OCI-LY7 (cell line): Measurements from ENCODE around the gene WIPF2. TPM values are rescaled to one million over a fixed set of nuclear protein-coding genes. Genes with fewer than 3 reads are reported as not detected.

Experiments used
- BruUV-seq: library from RNA; stranded (reverse); fragments of 400-500 nt; replicated peaks from 2 replicates; lab custom pipeline; 2021; lab: Mats Ljungman, UMichigan
- CTCF ChIA-PET: fragments of 300-600 bp; sonication (Branson Sonifier 250); formaldehyde crosslinking; loops from one replicate; lab custom pipeline; 2022; ENCODE audit warnings: antibody characterized with exemption; ENCODE audit not compliant: unreplicated experiment; lab: Charles Lee
- POLR2A ChIA-PET: fragments of 300-600 bp; sonication (Branson Sonifier 250); formaldehyde crosslinking; loops from one replicate; lab custom pipeline; 2022; ENCODE audit warnings: antibody characterized with exemption; lab: Charles Lee
- DNase-seq: peaks from one replicate; pipeline ENCODE4 v3.0.0-alpha.2; 2015; ENCODE audit warnings: low spot score
- H2AFZ ChIP-seq: fragments of 200-600 bp; sonication (generic), shearing (Covaris generic); 2 replicates; pipeline ENCODE4 v1.6.1; 2014; ENCODE audit warnings: mild to moderate bottlenecking, antibody characterized with exemption, low read length, moderate library complexity
- H3K27ac ChIP-seq: fragments of 200-600 bp; sonication (generic); 2 replicates; pipeline ENCODE4 v1.5.1; 2014; ENCODE audit warnings: mixed run types, low read depth, mild to moderate bottlenecking, moderate library complexity, low read length, inconsistent platforms; ENCODE audit not compliant: poor library complexity, severe bottlenecking
- H3K36me3 ChIP-seq: fragments of 200-600 bp; sonication (generic); 2 replicates; pipeline ENCODE4 v1.6.1; 2014; ENCODE audit warnings: mild to moderate bottlenecking, antibody characterized with exemption, low read length, moderate library complexity, mixed read lengths; ENCODE audit not compliant: insufficient read depth
- H3K4me1 ChIP-seq: fragments of 200-600 bp; sonication (generic); 2 replicates; pipeline ENCODE4 v1.5.1; 2014; ENCODE audit warnings: mild to moderate bottlenecking, low read length; ENCODE audit not compliant: insufficient read depth, poor library complexity, severe bottlenecking
- H3K4me2 ChIP-seq: fragments of 200-600 bp; sonication (generic); 2 replicates; pipeline ENCODE4 v1.6.1; 2014; ENCODE audit warnings: mild to moderate bottlenecking, low read length
- H3K4me3 ChIP-seq: fragments of 200-600 bp; sonication (generic); 2 replicates; pipeline ENCODE4 v1.5.1; 2014; ENCODE audit warnings: mild to moderate bottlenecking, low read depth, low read length; ENCODE audit not compliant: poor library complexity, severe bottlenecking
- H3K79me2 ChIP-seq: fragments of 200-600 bp; sonication (generic); 2 replicates; pipeline ENCODE4 v1.6.1; 2016; ENCODE audit warnings: low read depth, mild to moderate bottlenecking, low read length, moderate library complexity, mixed read lengths; ENCODE audit not compliant: insufficient read depth
- H3K9me2 ChIP-seq: fragments of 200-600 bp; sonication (generic); 2 replicates; pipeline ENCODE4 v1.6.1; 2016; ENCODE audit warnings: mild to moderate bottlenecking, low read length, mixed read lengths; ENCODE audit not compliant: insufficient read depth
- H3K9me3 ChIP-seq: fragments of 200-600 bp; sonication (generic); 2 replicates; pipeline ENCODE4 v1.6.1; 2014; ENCODE audit warnings: mild to moderate bottlenecking, mixed run types, low read length, mixed read lengths
- H4K20me1 ChIP-seq: fragments of 200-600 bp; sonication (generic); 2 replicates; pipeline ENCODE4 v1.6.1; 2014; ENCODE audit warnings: mild to moderate bottlenecking, antibody characterized with exemption, low read length, moderate library complexity, mixed read lengths; ENCODE audit not compliant: insufficient read depth
- CTCF ChIP-seq: fragments of 200-600 bp; sonication (generic); conservative IDR thresholded peaks from 2 replicates; pipeline ENCODE4 v1.5.1; 2014; ENCODE audit warnings: mild to moderate bottlenecking, antibody characterized with exemption, low read length, moderate library complexity, mixed read lengths
- EZH2phosphoT487 ChIP-seq: fragments of 200-600 bp; sonication (generic); IDR thresholded peaks from 2 replicates; pipeline ENCODE4 v1.6.1; 2018; ENCODE audit warnings: low read depth, borderline replicate concordance, mild to moderate bottlenecking, mixed run types, antibody characterized with exemption, low read length, moderate library complexity, mixed read lengths
- intact Hi-C: fragments of 100-400 bp; cut with micrococcal nuclease; formaldehyde crosslinking; loops from one replicate; pipeline ENCODE4 v1.10.0; 2022; ENCODE audit not compliant: unreplicated experiment
- total RNA-seq, 2 experiments: library from RNA; depleted of rRNA in 1 of 2; stranded (reverse); fragments of >200 nt in 1 of 2; shearing (Covaris generic) in 1 of 2; gene quantifications; 2 replicates each; pipeline ENCODE4 v1.2.3, GENCODE V29; 2014 to 2022

WIPF2 gene
- total RNA-seq, 2 experiments from 2014 or later, result 4.7 to 20.3 TPM

- ChIA-PET POLR2A (no interaction called here), CTCF (interaction anchor here (0.6 to 1.0 kb wide), 2 partner anchors 9 to 108 kb away, joined by 3 read pairs; no protein-coding TSS in a partner anchor)
- no peak for TF ChIP-seq CTCF
- no peak for TF ChIP-seq EZH2phosphoT487
- Histone ChIP-seq H3K9me3 (no peaks in the 10 kb centered on the region), H3K79me2 (no peaks in the 10 kb centered on the region), H3K9me2 (no peaks in the 10 kb centered on the region), H2AFZ (no peak overlapping the region), H4K20me1 (no peaks in the 10 kb centered on the region), H3K4me3 (no peak overlapping the region), H3K4me2 (no peak overlapping the region), H3K4me1 (peaks cover 33% of the 10 kb centered on the region), H3K36me3 (peaks cover 5% of the 10 kb centered on the region; the same call in 1 of the 2 replicates), H3K27ac (no peak overlapping the region)
- no TSS peak for BruUV-seq
- intact Hi-C loops, result no loop called here
- no peak for DNase-seq
Measured at GRCh38 chr17:40309949-40310510, 90.9 kb downstream of the WIPF2 start.

- BruUV-seq, result no TSS peak
- Histone ChIP-seq H3K9me2 (no peaks in the 10 kb centered on the region), H3K9me3 (no peaks in the 10 kb centered on the region), H3K4me1 (peaks cover 38% of the 10 kb centered on the region), H3K4me3 (no peak overlapping the region), H2AFZ (no peak overlapping the region), H3K4me2 (no peak overlapping the region), H3K27ac (no peak overlapping the region), H4K20me1 (no peaks in the 10 kb centered on the region), H3K36me3 (no peaks in the 10 kb centered on the region; the same call in 1 of the 2 replicates), H3K79me2 (no peaks in the 10 kb centered on the region)
- no peak for DNase-seq
- CTCF ChIA-PET, result no interaction called here
- POLR2A ChIA-PET, result no interaction called here
- no peak for TF ChIP-seq EZH2phosphoT487
- no peak for TF ChIP-seq CTCF
- intact Hi-C loops, result no loop called here
Measured at GRCh38 chr17:40310882-40311391, 91.8 kb downstream of the WIPF2 start.

GRCh38 chr17:40311575-40311974, 92.5 kb downstream of the WIPF2 start:
- H3K4me1 ChIP-seq, result peaks cover 38% of the 10 kb centered on the region
- H3K4me3 ChIP-seq, result no peak overlapping the region
- no peak overlapping the region for H3K27ac ChIP-seq
- no peak overlapping the region for H2AFZ ChIP-seq
- H3K9me2 ChIP-seq, result no peaks in the 10 kb centered on the region
- TF ChIP-seq EZH2phosphoT487, result no peak
- no peak for TF ChIP-seq CTCF
- POLR2A ChIA-PET, result no interaction called here
- H3K79me2 ChIP-seq, result no peaks in the 10 kb centered on the region
- no peaks in the 10 kb centered on the region for H4K20me1 ChIP-seq
- no TSS peak for BruUV-seq
- no peak overlapping the region for H3K4me2 ChIP-seq
- intact Hi-C loops, result no loop called here
- DNase-seq, result no peak
- H3K36me3 ChIP-seq, result no peaks in the 10 kb centered on the region
- no peaks in the 10 kb centered on the region for H3K9me3 ChIP-seq
- CTCF ChIA-PET, result interaction anchor here (0.6 kb wide), 1 partner anchor 49 kb away, joined by 4 read pairs; no protein-coding TSS in a partner anchor
